A549 (cell line): Measurements from ENCODE around the gene MFN2. TPM values are rescaled to one million over a fixed set of nuclear protein-coding genes. Genes with fewer than 3 reads are reported as not detected.
A peak's percentile ranks its signal among the peaks of the same experiment; 100 is the strongest.

Experiments
- ATAC-seq, 2 experiments: fragments of 200-7000 bp in 1 of 2; fragments of >200 bp in 1 of 2; cut with Nextera tagmentation in 1 of 2; cut with Tn5 transposase in 1 of 2; 3 replicates each; pipeline versions ENCODE4 v1.8.0 to v1.9.1; 2018 to 2020; ENCODE audit warnings: mild to moderate bottlenecking in 1 of 2, moderate library complexity in 1 of 2
- CTCF ChIA-PET: fragments of 300-600 bp; sonication (Branson Sonifier 250); formaldehyde crosslinking; extraction: SDS; loops from one replicate; lab custom pipeline; 2021; ENCODE audit warnings: antibody characterized with exemption, inconsistent platforms; lab: Yijun Ruan, JAX
- POLR2A ChIA-PET: fragments of 350-600 bp; formaldehyde crosslinking; extraction: SDS; loops from one replicate; lab custom pipeline; 2021; ENCODE audit warnings: antibody characterized with exemption, inconsistent platforms; lab: Yijun Ruan, JAX
- DNase-seq, 2 experiments: peaks; one replicate each; pipeline versions ENCODE4 v3.0.0 to v3.0.0-alpha.2; 2011 to 2016; ENCODE audit warnings: low read depth in 1 of 2, low spot score in 1 of 2
- FAIRE-seq: peaks from 2 replicates; lab custom pipeline; 2011; peaks lifted over from hg19 to GRCh38; lab: Jason Lieb, UNC
- H3K27ac ChIP-seq, 2 experiments: fragments of >200 bp; sonication (Bioruptor Twin); formaldehyde crosslinking; 3 replicates each; pipeline ENCODE4 v1.5.1; 2016 to 2017
- H3K4me1 ChIP-seq: fragments of >200 bp; sonication (Bioruptor Twin); formaldehyde crosslinking; 3 replicates; pipeline ENCODE4 v1.6.1; 2016
- H3K4me2 ChIP-seq: fragments of >200 bp; sonication (Bioruptor Twin); formaldehyde crosslinking; 3 replicates; pipeline ENCODE4 v1.6.1; 2016
- H3K4me3 ChIP-seq: fragments of >200 bp; sonication (Bioruptor Twin); formaldehyde crosslinking; 3 replicates; pipeline ENCODE4 v1.5.1; 2016
- H3K9me3 ChIP-seq: fragments of >200 bp; sonication (Bioruptor Twin); formaldehyde crosslinking; 3 replicates; pipeline ENCODE4 v1.6.1; 2016
- BHLHE40 ChIP-seq: IDR thresholded peaks from 2 replicates; pipeline ENCODE4 v1.6.1; 2012; ENCODE audit warnings: low read depth, low read length, inconsistent platforms
- CEBPB ChIP-seq, 2 experiments: fragments of >200 bp in 1 of 2; sonication (Bioruptor Twin) in 1 of 2; formaldehyde crosslinking in 1 of 2; IDR thresholded peaks; 2 replicates each; pipeline ENCODE4 v1.6.1; 2012 to 2016
- CHD2 ChIP-seq: fragments of 150-350 bp; IDR thresholded peaks from 2 replicates; pipeline ENCODE4 v1.6.1; 2014; ENCODE audit warnings: low read length; ENCODE audit not compliant: partially characterized antibody
- CHD4 ChIP-seq: fragments of 200-600 bp; sonication (generic); IDR thresholded peaks from 2 replicates; pipeline ENCODE4 v1.6.1; 2016; ENCODE audit warnings: antibody characterized with exemption, mild to moderate bottlenecking, borderline replicate concordance
- EP300 ChIP-seq, 2 experiments: fragments of >200 bp; sonication (Bioruptor Twin); formaldehyde crosslinking; IDR thresholded peaks; 2 replicates in 1 of 2; 3 replicates in 1 of 2; pipeline ENCODE4 v1.6.1; 2016 to 2017
- ESRRA ChIP-seq: fragments of 150-350 bp; IDR thresholded peaks from 2 replicates; pipeline ENCODE4 v1.6.1; 2014; ENCODE audit warnings: mild to moderate bottlenecking, low read length, borderline replicate concordance
- FOSL2 ChIP-seq, 2 experiments: fragments of 450-650 bp in 1 of 2; fragments of >200 bp in 1 of 2; sonication (Bioruptor Twin) in 1 of 2; formaldehyde crosslinking; IDR thresholded peaks; 2 replicates each; pipeline versions ENCODE4 v1.5.0 to v1.6.1; 2016 to 2020; ENCODE audit warnings: mild to moderate bottlenecking in 1 of 2, moderate library complexity in 1 of 2
- GATA3 ChIP-seq: IDR thresholded peaks from 2 replicates; pipeline ENCODE4 v1.6.1; 2012; ENCODE audit warnings: borderline replicate concordance
- HOXA7 ChIP-seq: fragments of 250-450 bp; sonication (Bioruptor Pico); IDR thresholded peaks from 2 replicates; pipeline ENCODE4 v1.5.0; 2020; ENCODE audit warnings: mild to moderate bottlenecking, moderate library complexity
- JUN ChIP-seq, 2 experiments: fragments of >200 bp; sonication (Bioruptor Twin); formaldehyde crosslinking; IDR thresholded peaks; 2 replicates in 1 of 2; 3 replicates in 1 of 2; pipeline ENCODE4 v1.6.1; 2016 to 2017
- JUNB ChIP-seq: fragments of >200 bp; sonication (Bioruptor Twin); formaldehyde crosslinking; IDR thresholded peaks from 2 replicates; pipeline ENCODE4 v1.6.1; 2016
- NPAS2 ChIP-seq: fragments of 250-450 bp; sonication (Bioruptor Pico); IDR thresholded peaks from 2 replicates; pipeline ENCODE4 v1.8.0; 2022; ENCODE audit warnings: mild to moderate bottlenecking, moderate library complexity, borderline replicate concordance
- POLR2A ChIP-seq: IDR thresholded peaks from 2 replicates; pipeline ENCODE4 v1.6.1; 2012; ENCODE audit warnings: mild to moderate bottlenecking, low read length
- RARB ChIP-seq: fragments of 250-450 bp; sonication (Bioruptor Pico); IDR thresholded peaks from 2 replicates; pipeline ENCODE4 v1.8.0; 2021; ENCODE audit warnings: mild to moderate bottlenecking, moderate library complexity
- RFX5 ChIP-seq: fragments of 450-650 bp; IDR thresholded peaks from 2 replicates; pipeline ENCODE4 v1.7.1; 2014; ENCODE audit warnings: antibody characterized with exemption, mild to moderate bottlenecking, moderate library complexity
- RNF2 ChIP-seq: fragments of 200-600 bp; sonication (generic); IDR thresholded peaks from 2 replicates; pipeline ENCODE4 v1.6.1; 2016; ENCODE audit warnings: low read depth, mild to moderate bottlenecking, antibody characterized with exemption, moderate library complexity, borderline replicate concordance
- SMC3 ChIP-seq: fragments of >200 bp; sonication (Bioruptor Twin); formaldehyde crosslinking; IDR thresholded peaks from 3 replicates; pipeline ENCODE4 v1.6.1; 2018; ENCODE audit warnings: inconsistent platforms
- WGBS: methylation state at CpG from one replicate; pipeline ENCODE4 v1.1.6; 2017; ENCODE audit errors: missing lambda C conversion rate; 5-methylcytosine and 5-hydroxymethylcytosine counted together
- polyA plus RNA-seq, 4 experiments: library from polyadenylated mRNA; depleted of rRNA in 3 of 4; stranded (reverse); fragments of >200 nt; fragmentation: RNase III in 1 of 4; extraction: RNeasy Plus Mini Kit Qiagen cat#74134 plus additional on column Dnase treatment in 1 of 4; gene quantifications; 2 replicates in 3 of 4; 3 replicates in 1 of 4; pipeline ENCODE4 v1.2.3, GENCODE V29; 2011 to 2017
- TF ChIP-seq, protein P1 (sequence below): fragments of 250-450 bp; sonication (Bioruptor Pico); IDR thresholded peaks from 2 replicates; pipeline ENCODE4 v1.5.0; 2021; ENCODE audit warnings: mild to moderate bottlenecking, moderate library complexity, borderline replicate concordance
- TF ChIP-seq, protein P2 (sequence below): IDR thresholded peaks from 2 replicates; pipeline ENCODE4 v1.6.1; 2012; ENCODE audit warnings: low read depth, borderline replicate concordance
- TF ChIP-seq, protein P3 (sequence below): fragments of >200 bp; sonication (Bioruptor Twin); formaldehyde crosslinking; IDR thresholded peaks from 3 replicates; pipeline ENCODE4 v1.5.1; 2016
- TF ChIP-seq, protein P4 (sequence below): IDR thresholded peaks from 2 replicates; pipeline ENCODE4 v1.6.1; 2012
- TF ChIP-seq, protein P5 (sequence below): fragments of 450-650 bp; IDR thresholded peaks from 2 replicates; pipeline ENCODE4 v1.6.1; 2014; ENCODE audit warnings: antibody characterized with exemption
- TF ChIP-seq, protein P6 (sequence below): fragments of 150-350 bp; IDR thresholded peaks from 2 replicates; pipeline ENCODE4 v1.6.1; 2014; ENCODE audit warnings: low read depth, mild to moderate bottlenecking, low read length
- TF ChIP-seq, protein P7 (sequence below): fragments of >200 bp; sonication (Bioruptor Twin); formaldehyde crosslinking; IDR thresholded peaks from 3 replicates; pipeline ENCODE4 v1.6.1; 2016

MFN2 gene
- polyA plus RNA-seq, 2 of the 4 experiments (the other 2 are of a cell fraction), result 34.7 to 36.8 TPM

DNA sequence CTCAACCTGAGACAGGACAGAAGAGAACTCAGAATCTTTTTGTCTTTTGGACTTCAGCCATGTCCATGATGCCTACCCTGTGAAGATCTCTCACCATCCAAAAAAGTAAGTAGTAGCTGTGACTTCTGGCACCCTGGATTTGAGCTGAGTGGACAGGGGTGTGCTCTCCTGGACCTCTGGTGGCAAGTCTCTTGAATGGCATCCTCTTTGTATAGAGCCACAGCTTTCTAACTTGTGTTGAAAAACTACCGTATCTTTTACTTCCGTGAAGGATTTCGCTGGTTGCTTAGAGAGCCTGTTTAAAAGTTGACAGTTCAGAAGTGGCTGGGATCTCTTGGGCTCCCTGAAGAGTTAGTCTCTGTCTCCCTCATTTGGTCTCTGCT lies 1.8 kb downstream of the MFN2 start:
- H3K4me2 ChIP-seq, result peak overlapping the region; percentile 96

DNA sequence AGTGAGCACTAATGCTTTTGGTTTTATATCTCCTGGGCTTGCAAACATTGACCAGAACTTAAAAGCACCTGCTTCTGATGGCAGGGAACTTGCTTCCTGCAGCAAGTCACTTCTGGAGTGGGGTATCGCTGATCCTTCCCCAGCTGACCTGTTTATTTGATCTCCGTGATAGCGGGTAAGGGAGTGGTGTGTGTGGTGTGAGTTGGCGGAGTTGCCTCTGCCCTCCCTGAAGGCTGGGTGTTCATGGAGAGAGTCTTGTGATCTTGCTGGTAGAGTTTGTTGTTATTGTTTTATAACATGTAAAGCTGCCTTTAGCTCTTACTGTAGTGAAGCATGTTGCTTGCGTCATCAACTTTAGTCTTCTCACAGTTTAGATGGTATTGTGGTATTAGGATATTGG lies 3.9 kb downstream of the MFN2 start:
- H3K4me3 ChIP-seq, result no peak overlapping the region
- no peak for DNase-seq
- no peaks in the 10 kb centered on the region for H3K9me3 ChIP-seq
- FAIRE-seq, result no peak
- CTCF ChIA-PET, result interaction anchor here (1.2 to 1.5 kb wide), 2 partner anchors 13 to 145 kb away, joined by 3 to 5 read pairs; no protein-coding TSS in a partner anchor
- POLR2A ChIA-PET, result no interaction called here
- H3K4me1 ChIP-seq, result peaks cover 20% of the 10 kb centered on the region
- ATAC-seq, result no peak
- H3K27ac ChIP-seq, result no peak overlapping the region
- over 99% methylated on average over 5 of the region's 5 CpGs for WGBS
- no peak overlapping the region for H3K4me2 ChIP-seq
- TF ChIP-seq GATA3 (no peak), RFX5 (no peak), CEBPB (IDR thresholded peaks at IDR 0.05) (no peak), EP300 (IDR thresholded peaks at IDR 0.05) (no peak), POLR2A (no peak), BHLHE40 (no peak), CHD4 (no peak), RARB (CRISPR knock-in tag) (no peak), FOSL2 (IDR thresholded peaks at IDR 0.05) (no peak), FOSL2 (CRISPR knock-in tag; IDR thresholded peaks at IDR 0.05) (no peak), NPAS2 (no peak), JUN (IDR thresholded peaks at IDR 0.05) (no peak)
- TF ChIP-seq, protein P1, sequence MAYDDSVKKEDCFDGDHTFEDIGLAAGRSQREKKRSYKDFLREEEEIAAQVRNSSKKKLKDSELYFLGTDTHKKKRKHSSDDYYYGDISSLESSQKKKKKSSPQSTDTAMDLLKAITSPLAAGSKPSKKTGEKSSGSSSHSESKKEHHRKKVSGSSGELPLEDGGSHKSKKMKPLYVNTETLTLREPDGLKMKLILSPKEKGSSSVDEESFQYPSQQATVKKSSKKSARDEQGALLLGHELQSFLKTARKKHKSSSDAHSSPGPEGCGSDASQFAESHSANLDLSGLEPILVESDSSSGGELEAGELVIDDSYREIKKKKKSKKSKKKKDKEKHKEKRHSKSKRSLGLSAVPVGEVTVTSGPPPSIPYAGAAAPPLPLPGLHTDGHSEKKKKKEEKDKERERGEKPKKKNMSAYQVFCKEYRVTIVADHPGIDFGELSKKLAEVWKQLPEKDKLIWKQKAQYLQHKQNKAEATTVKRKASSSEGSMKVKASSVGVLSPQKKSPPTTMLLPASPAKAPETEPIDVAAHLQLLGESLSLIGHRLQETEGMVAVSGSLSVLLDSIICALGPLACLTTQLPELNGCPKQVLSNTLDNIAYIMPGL, result no peak
- TF ChIP-seq, protein P2, sequence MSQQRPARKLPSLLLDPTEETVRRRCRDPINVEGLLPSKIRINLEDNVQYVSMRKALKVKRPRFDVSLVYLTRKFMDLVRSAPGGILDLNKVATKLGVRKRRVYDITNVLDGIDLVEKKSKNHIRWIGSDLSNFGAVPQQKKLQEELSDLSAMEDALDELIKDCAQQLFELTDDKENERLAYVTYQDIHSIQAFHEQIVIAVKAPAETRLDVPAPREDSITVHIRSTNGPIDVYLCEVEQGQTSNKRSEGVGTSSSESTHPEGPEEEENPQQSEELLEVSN, result no peak
- TF ChIP-seq, protein P3, sequence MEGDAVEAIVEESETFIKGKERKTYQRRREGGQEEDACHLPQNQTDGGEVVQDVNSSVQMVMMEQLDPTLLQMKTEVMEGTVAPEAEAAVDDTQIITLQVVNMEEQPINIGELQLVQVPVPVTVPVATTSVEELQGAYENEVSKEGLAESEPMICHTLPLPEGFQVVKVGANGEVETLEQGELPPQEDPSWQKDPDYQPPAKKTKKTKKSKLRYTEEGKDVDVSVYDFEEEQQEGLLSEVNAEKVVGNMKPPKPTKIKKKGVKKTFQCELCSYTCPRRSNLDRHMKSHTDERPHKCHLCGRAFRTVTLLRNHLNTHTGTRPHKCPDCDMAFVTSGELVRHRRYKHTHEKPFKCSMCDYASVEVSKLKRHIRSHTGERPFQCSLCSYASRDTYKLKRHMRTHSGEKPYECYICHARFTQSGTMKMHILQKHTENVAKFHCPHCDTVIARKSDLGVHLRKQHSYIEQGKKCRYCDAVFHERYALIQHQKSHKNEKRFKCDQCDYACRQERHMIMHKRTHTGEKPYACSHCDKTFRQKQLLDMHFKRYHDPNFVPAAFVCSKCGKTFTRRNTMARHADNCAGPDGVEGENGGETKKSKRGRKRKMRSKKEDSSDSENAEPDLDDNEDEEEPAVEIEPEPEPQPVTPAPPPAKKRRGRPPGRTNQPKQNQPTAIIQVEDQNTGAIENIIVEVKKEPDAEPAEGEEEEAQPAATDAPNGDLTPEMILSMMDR, result no peak
- TF ChIP-seq, protein P4, sequence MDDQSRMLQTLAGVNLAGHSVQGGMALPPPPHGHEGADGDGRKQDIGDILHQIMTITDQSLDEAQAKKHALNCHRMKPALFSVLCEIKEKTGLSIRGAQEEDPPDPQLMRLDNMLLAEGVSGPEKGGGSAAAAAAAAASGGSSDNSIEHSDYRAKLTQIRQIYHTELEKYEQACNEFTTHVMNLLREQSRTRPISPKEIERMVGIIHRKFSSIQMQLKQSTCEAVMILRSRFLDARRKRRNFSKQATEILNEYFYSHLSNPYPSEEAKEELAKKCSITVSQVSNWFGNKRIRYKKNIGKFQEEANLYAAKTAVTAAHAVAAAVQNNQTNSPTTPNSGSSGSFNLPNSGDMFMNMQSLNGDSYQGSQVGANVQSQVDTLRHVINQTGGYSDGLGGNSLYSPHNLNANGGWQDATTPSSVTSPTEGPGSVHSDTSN, result no peak
- TF ChIP-seq, protein P5, sequence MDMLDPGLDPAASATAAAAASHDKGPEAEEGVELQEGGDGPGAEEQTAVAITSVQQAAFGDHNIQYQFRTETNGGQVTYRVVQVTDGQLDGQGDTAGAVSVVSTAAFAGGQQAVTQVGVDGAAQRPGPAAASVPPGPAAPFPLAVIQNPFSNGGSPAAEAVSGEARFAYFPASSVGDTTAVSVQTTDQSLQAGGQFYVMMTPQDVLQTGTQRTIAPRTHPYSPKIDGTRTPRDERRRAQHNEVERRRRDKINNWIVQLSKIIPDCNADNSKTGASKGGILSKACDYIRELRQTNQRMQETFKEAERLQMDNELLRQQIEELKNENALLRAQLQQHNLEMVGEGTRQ, result no peak
- TF ChIP-seq, protein P6, sequence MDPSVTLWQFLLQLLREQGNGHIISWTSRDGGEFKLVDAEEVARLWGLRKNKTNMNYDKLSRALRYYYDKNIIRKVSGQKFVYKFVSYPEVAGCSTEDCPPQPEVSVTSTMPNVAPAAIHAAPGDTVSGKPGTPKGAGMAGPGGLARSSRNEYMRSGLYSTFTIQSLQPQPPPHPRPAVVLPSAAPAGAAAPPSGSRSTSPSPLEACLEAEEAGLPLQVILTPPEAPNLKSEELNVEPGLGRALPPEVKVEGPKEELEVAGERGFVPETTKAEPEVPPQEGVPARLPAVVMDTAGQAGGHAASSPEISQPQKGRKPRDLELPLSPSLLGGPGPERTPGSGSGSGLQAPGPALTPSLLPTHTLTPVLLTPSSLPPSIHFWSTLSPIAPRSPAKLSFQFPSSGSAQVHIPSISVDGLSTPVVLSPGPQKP, result no peak
- TF ChIP-seq, protein P7, sequence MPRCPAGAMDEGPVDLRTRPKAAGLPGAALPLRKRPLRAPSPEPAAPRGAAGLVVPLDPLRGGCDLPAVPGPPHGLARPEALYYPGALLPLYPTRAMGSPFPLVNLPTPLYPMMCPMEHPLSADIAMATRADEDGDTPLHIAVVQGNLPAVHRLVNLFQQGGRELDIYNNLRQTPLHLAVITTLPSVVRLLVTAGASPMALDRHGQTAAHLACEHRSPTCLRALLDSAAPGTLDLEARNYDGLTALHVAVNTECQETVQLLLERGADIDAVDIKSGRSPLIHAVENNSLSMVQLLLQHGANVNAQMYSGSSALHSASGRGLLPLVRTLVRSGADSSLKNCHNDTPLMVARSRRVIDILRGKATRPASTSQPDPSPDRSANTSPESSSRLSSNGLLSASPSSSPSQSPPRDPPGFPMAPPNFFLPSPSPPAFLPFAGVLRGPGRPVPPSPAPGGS, result no peak

More for the DNA sequence above, 1.8 kb downstream of the MFN2 start:
- ChIA-PET CTCF (interaction anchor here (1.0 to 2.0 kb wide), 8 partner anchors 8 to 227 kb away, joined by 3 to 7 read pairs (median 4); no protein-coding TSS in a partner anchor), POLR2A (interaction anchor here (0.6 to 3.5 kb wide), 3 partner anchors 11 to 73 kb away, joined by 4 to 45 read pairs (median 4); no protein-coding TSS in a partner anchor)
- 19% methylated on average over 3 of the region's 3 CpGs for WGBS
- peaks cover 20% of the 10 kb centered on the region for H3K4me1 ChIP-seq
- peak; percentile 51 to 69 for DNase-seq
- no peak overlapping the region for H3K27ac ChIP-seq
- no peak overlapping the region for H3K4me3 ChIP-seq
- ATAC-seq, result peak; percentile 35 to 52; a peak in 3 of 6 replicates
- FAIRE-seq, result no peak
- no peaks in the 10 kb centered on the region for H3K9me3 ChIP-seq
- TF ChIP-seq RNF2 (no peak), HOXA7 (CRISPR knock-in tag) (no peak), CHD2 (no peak), SMC3 (0 out of 3 replicates have a peak, but pooled peaks have one; percentile 25), NPAS2 (no peak), JUNB (no peak), ESRRA (no peak)
- TF ChIP-seq, protein P3, result peak; percentile 30; the same call in 2 of the 3 replicates
